ENCODE data around the gene CELSR1. TPM values are rescaled to one million over a fixed set of nuclear protein-coding genes. Genes with fewer than 3 reads are reported as not detected.
"Not testable (repeated sequence)": the region's sequence is repeated elsewhere in the genome, so short reads cannot be mapped to it uniquely, and the experiment has no call there.

The CELSR1 gene
- total RNA-seq, 1 donor from 2014 or later = 44.0 TPM

DNA sequence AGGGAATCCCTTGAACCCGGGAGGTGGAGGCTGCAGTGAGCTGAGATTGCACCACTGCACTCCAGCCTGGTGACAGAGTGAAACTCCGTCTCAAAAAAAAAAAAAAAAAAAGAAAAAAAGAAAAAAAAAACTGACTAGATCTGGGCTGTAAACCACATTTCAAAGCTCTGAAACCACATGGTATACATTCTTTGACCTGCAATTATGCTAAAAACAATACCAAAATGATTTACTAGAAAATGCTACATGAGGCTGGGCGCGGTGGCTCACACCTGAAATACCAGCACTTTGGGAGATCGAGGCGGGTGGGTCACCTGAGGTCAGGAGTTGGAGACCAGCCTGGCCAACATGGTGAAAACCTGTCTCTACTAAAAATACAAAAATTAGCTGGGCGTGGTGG lies 133.5 kb downstream of the CELSR1 start:
- DNase-seq (ENCODE audit: low spot score) = not testable (repeated sequence)

DNA sequence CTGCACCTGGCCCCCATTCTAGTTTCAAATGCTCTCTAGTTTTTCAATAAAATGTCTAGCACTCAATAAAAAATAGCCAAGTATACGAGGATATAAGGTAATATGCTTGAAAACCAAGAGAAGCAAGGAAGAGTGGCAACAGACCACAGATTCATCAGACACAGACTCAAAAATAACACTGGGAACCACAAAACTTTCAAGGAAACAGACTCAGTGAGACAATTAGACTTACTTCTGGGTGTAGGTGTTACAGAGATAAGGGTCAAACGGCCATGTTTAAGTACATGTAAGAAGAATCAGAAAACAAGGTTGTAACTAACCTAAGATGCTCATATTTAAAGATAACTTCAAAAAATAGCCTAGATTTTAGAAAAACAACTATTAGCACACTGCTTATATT lies 134.9 kb downstream of the CELSR1 start:
- DNase-seq (ENCODE audit: low spot score) = no peak

DNA sequence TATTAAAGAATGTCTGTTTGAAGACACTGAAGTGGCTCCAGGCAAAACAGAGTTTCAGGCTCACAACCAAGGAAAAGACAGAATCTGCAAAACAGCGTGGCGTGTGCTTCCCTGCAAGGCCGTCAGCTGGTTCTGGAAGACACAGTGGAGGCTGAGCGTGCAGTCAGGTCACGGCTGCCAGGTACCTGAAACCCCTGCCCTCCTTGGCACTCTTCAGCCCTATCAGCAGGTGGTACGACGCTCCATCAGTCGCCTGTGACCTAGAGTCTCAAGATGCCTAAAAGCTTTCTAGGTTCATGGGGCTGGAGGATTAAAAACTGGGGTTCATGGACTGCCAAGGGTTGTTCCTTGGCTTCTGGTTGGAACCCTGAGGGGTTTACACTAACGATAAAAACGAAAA lies 136.1 kb downstream of the CELSR1 start:
- DNase-seq (ENCODE audit: low spot score) = no peak

DNA sequence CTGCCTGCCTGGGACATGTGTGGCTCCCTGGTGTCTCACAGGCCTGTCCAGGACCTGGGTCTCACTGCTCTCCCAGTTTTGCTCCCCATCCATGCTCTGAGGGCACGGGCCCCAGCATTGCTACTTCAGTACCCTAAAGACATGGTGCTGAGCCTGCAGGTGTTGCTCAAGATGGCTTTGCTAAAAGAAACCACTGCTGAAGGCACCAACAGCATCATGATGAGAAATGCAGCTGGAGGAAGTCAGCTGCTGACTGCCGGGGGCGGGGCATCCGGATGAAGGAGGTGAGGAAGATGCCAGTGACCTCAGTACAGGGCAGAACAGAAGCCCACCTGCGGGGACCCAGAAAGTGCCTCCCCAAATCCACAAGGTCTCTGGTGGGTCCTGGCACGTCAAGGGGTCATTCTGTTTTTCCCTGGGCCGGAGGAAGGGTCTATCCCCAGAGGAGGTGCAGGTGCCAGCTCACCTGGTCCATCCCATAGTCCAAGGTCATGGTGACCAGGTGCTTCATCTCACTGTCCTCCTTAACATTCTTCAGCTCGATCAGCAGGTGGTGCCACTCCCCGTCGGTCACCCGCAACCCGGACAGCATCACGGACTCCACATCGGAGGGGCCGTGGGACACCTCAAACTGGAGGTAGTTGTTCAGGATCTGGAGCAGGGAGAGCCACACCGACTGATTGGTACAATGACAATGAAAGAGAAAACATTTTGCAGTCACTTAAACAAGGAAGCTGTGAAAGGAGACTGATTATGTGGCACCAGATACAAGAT lies 138.0 kb downstream of the CELSR1 start:
- no peak for DNase-seq (ENCODE audit: low spot score)

DNA sequence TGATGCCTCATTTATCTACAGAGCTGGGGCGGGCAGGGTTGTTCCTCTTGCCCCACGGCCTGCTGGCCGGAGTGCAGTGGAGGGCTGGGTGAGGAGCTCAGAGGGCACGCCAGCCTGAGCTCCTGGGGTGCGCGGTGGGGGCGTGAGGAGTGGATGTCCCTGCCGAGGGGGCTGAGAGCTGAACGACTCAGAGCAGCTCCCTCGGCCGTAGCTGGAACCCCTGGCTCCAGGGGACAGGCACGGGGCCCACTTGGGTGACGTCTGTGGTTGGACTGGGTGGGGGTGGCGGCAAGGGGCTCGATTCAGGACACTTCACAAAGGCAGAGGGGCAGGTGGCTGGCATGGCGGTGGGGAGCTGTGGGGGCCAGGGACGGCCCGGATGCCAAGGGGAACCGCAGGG lies 139.5 kb downstream of the CELSR1 start:
- DNase-seq (ENCODE audit: low spot score) = no peak

DNA sequence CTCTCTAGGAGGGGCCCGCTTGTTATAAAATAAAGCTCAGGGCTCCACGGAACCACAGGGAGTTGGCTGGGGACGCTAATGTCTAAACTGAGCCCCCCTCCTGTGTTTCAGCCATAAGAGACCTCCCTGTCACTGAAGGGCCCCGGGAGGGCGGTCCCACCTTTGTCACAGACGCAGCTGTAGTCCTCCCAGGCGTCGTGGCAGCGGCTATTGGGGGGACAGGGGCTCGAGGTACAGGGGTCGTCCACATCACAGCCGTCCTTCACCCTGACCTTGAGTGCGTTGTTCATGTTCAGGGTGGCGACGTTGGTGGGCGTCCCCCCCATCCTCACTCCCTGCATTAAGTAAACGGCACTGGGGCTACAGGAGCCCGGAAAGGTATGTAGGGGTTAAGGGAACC lies 139.9 kb downstream of the CELSR1 start:
- DNase-seq (ENCODE audit: low spot score) = no peak

DNA sequence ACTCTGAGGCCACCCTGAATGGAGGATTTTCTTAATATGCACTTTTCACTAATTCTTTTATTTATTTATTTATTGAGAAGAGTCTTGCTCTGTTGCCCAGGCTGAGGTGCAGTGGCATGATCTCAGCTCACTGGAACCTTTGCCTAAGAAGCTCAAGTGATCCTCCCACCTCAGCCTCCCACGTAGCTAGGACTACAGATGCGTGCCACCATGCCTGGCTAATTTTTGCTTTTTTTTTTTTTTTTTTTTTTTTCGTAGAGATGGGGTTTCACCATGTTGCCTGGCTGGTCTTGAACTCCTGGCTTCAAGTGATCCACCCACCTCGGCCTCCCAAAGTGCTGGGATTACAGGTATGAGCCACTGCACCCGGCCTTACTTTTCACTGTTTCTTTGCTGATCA lies 140.4 kb downstream of the CELSR1 start:
- not testable (repeated sequence) for DNase-seq (ENCODE audit: low spot score)

DNA sequence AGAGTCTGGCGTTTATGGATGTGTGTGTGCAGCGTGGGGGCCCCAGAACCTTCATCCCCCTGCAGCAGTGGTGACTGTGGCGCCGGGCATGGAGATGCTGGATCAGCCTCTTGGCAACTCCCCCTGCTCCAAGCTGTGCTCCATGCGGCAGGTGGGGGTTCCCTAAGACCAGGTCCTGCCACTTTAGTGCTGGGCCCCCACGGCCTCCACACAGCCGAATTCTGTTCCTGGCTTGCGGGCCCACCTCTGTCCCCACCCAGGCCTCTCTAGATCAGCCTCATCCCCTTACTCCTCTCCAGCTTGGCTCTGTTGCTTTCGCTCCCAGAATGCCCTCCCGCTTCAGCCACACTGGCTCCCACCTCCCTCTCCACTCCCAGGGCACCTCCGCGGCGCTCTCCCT lies 142.3 kb downstream of the CELSR1 start:
- DNase-seq (ENCODE audit: low spot score) = no peak

DNA sequence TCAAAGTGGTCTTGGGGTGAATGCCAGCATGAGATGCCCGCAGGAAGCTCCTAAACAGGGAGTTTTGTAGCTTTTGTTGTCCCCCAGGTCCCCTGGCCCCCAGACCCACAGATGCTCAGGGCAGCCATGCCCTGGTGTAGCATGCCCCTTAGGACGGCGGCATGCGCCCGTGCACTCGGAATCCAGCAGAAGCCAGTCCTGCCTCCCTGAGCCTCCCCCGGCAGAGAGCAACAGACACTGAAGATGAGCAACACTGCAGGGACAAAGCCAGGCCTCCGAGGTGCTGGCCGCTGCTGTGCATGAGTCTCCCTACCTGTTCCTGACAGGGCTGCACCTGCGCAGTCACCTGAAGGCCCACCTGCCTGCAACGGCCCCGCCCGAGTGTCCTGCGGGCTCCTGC lies 142.8 kb downstream of the CELSR1 start:
- no peak for DNase-seq (ENCODE audit: low spot score)

DNA sequence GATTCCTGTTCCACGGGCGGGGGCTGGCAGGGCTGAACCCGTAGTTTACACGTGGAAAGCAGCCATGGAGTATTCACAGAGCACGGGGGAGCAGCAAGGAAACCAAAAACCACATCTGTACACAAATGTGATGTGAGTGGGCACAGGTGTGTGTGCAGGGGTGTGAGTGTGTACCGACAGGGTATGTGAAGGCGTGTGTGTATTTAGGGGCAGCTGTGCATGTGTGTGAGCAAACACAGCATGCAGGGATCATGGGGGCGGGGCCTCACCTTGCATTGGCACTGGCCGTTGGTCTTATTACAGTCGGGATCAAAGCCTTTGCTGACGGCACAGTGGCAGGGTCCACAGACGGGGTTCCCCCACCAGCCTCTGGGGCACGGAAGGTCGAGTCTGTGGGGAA lies 143.5 kb downstream of the CELSR1 start:
- no peak for DNase-seq (ENCODE audit: low spot score)

DNA sequence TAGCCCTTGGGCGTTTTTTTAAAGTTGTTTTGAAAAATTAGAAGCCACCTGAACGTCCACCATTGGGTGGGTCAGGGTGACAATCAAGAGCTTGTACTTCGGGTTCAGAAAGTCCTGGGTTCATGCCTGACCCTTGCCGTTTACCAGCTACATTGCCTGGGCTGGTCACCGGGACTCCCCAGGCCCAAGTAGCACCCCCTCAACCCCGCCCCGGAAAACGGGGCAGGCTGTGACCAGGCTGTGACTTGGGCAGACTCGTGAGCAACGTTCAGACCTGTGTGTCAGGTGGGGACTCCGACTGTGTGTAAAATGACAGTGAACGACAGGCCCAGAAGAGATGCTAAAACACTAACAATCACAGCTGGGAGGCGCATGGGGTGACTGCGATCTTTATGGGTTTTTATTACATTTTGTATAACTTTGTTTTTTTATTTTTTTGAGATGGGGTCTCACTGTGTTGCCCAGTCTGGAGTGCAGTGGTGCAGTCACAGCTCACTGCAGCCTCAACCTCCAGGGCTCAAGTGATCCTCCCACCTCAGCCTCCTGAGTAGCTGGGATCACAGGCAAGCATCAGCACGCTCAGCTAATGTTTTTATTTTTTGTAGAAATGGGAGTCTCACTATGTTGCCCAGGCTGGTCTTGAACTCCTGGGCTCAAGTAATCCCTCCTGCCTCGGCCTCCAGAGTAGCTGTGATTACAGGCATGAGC lies 145.1 kb downstream of the CELSR1 start:
- DNase-seq (ENCODE audit: low spot score) = no peak

DNA sequence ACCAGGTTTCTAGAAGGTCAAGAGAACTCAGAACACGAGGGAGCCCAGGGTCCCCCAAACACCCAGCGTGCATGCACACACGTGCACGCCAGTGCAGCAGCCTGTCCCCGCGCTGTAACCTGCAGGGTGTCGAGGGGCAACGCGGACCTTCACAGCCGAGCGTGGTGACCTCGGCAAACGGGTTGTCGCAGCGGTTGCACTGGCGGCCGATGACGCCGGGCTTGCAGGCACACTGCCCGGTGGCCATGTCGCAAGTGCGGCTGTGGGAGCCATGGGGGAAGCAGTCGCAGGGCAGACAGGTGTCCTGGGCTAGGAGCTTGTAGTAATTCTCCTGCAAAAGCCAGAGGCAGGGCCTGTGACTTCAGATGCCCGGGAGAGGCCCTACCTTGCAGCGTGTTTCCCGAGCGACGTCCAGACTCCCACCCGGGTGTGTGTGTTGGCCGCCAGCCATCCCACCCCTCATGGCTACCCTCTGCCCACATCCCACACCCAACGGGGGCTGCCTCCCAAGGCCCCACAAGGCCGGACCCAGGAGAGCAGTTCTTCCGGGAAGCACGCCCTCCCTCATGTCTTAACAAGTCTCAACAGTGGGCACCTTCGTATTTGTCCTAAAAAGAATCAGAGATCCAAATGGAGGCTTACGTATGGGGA lies 145.8 kb downstream of the CELSR1 start:
- DNase-seq (ENCODE audit: low spot score) = no peak

DNA sequence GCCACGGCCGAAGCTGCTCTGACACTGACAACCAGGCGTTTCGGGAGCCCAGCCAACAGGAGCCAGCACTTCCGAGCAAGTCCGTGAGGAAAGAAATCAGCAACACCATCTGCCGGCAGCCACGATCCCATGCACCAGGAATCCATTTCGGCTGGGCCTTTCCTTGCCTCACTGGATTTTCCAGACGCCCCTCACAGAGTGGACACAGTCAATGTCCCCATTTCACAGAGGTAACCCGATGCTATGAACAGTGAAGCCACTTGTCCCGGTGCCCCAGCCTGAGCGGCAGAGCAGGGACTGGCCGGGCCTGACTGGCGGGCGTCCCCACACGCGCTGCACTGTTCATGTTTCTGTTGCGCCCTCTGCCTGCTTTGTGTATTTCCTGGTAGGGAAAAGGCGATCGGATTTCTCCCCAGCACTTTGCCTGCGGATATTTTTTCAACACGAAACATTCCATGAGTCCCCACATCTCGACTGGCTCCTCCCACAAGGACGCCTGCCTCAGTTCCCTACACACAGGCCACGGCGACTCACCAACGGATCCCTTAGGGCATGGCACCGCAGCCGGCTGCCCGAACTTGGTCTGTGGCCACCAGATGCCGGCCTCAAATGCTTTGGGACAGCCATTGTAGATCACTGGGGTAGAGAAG lies 146.6 kb downstream of the CELSR1 start:
- peak; percentile 80 for DNase-seq (ENCODE audit: low spot score)

DNA sequence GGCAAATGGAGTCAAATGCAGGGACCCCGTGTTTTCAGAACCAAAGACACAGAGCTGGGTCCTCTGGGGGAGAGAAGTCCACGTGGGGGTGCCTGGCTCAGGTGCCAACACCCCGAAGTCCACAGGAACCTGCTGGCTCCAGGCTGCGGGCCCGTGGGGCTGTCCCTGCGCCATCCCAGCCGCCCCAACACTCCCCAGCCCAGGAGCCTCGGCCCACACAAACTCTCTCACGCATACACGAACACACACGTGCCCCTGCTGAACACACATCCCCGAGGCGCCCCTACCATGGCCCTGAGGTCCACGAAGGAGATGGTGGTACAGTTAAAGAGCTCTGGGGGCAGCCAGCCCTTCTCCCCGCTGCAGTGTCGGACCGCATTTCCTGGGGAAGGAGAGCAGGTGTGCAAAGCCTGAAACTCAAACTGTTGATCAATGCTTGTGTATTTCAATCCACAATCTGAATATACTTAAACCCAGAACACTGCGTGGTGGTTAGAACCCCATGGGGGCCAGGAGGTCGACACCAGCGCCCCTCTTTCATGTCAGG lies 147.2 kb downstream of the CELSR1 start:
- DNase-seq (ENCODE audit: low spot score) = no peak

DNA sequence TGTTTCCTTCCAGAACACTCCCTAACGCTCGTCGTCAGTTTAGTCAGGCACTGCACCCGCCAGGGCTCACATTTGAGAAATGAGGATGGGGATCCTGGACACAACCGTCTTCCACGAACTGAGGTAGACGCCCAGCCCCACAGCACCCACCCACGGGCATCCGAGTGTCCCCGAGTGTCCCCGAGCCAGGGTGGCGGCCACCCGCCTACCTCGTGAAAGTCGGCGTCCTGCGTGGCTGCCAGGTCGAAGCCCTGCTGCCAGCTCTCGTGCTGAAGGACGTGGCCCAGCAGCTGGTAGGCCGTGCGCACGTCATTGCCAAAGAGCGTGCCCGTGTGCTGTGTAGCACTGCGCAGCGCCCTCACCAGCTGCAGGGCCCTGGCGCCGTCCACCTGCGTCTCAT lies 148.3 kb downstream of the CELSR1 start:
- no peak for DNase-seq (ENCODE audit: low spot score)

DNA sequence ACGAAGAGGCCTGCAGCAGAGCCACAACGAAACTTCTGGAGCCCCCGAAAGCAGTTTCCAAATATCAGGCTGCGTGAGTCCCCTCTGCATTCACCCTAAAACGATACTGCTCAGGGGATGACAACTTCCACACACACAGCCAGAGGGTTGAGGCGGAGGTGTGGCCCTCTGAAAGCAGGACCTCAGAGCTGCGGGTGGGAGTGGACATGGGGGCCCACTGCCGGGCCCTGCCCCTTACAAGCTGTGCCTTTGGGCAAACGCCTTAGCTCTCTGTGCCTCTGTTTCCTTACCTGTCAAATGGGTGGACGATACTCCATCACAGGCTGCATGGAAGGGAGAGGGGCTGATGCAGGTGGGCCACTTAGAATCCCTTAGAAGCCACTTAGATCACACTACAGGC lies 148.8 kb downstream of the CELSR1 start:
- no peak for DNase-seq (ENCODE audit: low spot score)

DNA sequence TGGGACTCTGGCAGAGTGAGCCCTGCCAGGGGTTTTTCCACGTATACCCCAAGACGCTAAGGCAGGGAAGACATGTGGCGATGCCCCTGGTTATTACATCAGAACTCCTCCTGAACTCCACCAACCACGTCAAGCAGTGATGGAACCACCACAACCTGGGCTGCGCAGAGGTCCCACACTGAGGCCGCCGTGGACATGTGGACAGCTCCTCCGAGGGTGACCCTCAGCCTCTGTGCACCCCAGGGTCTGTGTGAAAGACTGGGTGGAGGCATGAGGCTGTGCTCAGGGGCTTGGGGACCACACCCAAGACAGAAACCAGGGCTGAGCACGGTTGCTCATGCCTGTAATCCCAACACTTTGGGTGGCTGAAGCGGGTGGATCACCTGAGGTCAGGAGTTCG lies 149.7 kb downstream of the CELSR1 start:
- no peak for DNase-seq (ENCODE audit: low spot score)

DNA sequence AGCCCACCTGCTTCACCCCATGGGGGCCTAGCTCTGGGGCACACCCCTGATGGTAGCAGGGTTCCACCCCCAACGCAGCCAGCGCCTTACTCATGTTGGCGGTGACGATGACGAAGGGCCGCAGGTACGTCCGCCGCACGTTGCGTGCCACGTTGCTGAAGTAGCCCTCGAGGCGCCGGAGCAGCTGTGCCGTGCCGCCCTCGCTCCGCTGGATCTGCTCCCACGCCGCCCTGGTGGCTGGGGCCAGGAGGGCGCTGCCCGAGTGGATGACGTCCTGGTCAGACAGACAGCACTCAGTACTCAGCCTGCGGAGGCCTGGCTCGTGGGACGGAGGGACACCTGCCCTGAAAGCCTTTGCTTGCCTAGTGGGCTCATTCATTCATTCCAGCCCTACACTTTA lies 151.1 kb downstream of the CELSR1 start:
- no peak for DNase-seq (ENCODE audit: low spot score)

DNA sequence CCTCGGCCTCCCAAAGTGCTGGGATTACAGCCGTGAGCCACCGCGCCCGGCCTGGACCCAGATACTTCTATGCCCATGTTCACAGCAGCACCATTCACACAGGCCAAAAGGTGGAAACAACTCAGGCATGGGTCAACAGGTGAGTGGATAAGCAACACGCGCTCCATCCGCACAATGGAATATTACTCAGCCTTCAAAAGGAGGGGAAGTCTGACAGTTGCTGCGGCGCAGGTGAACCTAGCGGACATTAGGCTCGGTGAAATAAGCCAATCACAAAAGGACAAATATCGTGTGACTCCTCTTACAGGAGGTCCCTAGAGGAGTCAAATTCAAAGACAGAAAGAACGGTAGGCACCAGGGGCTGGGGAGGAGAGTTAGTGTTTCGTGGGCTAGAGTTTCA lies 154.9 kb downstream of the CELSR1 start:
- DNase-seq (ENCODE audit: low spot score) = no peak

DNA sequence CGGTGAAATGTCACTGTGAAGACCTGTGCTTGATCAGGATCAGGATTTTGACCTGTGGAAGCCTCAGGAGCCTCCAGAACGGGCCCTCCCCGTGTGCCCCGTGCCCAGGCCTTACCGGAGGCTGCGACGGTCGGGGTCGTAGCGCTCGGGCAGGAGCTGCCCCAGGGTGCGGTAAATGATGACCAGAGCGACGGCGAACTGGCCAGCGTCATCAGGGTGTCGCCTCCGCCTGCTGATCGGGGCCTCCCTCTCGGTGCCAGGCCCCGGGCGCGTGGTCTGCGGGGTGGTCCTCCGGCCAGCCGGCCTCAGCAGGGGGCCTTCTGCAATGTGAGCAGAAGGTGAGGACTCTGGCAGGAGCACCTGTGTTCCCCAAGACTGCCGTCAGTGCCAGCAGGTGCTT lies 155.7 kb downstream of the CELSR1 start:
- no peak for DNase-seq (ENCODE audit: low spot score)

DNA sequence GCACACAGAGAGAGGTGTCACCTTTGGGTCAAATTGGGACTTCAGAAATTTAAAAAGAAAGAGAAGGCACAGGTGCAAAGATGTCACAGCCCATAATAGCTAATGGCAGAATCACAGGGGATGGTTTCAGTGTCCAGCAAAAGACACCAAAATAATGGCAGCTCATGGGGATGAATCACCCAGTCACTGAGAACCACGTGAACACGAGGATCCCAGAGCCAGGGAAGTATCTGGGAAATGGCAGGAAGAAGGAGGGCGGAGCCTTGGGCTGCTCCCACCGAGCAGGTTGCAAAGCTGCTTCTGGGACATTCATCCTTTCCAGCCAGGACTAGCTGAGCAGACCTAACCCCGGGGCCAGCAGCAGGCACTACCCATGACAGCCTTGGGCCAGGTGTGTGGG lies 156.3 kb downstream of the CELSR1 start:
- DNase-seq (ENCODE audit: low spot score) = no peak

DNA sequence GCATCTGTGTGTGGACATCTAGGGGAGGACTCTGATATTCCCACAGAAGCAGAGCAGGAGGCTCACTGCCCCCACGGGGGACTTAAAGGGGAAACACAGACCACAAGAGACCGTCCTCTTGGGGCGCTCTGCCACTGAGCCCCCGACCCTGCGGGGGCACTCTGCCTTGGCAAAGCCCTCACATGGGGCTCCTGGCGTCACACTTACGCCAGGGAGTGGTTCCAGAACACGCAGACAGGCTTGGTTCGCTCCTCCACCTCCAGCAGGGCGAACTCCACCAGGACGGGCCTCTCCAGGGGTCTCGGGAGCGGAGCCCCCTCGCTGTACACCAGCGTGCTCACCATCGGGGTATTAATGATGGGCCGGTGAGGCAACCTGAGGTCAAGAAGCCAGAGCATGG lies 156.8 kb downstream of the CELSR1 start:
- no peak for DNase-seq (ENCODE audit: low spot score)
